NCI-H2227 (cell line): ENCODE results near the gene GJD4.

Experiments used
- DNase-seq: peaks from one replicate; lab custom pipeline; 2025; ENCODE audit not compliant: unreplicated experiment; lab: John Stamatoyannopoulos, UW

The GJD4 gene

DNA sequence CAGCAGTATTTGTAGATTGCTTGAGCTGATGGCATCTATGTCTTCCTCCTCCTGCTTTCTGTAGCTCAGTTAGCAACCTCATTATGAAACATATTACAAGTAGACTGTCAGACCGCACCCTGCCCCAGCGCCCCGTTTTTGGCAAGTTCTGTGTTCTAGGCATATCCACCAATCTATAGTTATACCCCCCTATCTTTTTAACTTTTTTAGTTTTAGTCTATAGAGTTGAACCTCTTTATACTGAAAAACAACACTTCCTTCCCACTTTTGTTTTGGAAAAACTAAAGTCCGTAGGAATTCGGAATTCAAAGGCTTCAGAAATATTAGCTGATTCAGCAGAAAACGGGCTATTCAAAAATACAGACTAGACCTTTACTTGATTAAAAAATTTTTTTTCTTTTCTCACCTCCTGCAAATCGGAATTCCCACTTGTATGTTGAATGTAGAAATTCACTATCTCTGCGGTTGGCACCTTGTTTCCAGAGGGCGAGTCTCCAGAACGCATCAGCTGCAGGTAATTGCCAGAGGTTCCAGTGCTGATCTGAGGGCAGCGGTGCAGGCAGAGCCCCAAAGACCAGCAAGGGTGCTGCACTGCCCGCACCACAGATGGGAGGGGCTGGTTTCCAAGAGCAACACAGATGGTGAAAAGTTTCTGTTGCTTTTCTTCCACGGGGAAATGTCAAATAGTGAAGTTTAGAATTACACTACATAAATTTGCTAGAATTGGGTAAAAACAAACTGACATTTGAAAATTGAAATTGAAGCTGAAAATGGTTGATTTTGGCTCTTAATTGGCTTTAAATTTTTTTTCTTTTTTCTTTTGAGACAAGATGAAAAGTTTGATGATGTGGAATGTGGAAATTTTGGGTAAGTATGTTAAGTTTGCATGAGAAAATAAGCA lies 39.2 kb downstream of the GJD4 start:
- no peak for DNase-seq

DNA sequence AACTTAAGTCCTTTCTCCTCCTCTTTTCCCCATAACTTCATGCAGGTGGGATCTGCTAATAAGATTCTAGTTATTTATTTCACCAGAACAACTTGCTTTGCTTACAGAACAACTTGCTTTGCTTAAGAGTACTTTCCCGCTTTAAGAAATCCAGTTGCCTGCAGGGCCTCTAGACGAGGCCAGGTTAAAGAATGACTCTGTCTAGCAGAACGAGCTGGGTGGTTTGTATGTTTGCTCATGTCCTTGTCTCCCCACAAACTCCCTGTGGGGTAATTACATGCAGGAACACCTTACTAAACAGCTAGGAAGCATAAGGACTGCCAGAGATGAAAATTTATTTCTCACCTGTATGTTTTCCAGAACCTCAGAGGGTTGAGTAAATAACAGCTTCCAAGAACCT lies 45.8 kb downstream of the GJD4 start:
- no peak for DNase-seq

DNA sequence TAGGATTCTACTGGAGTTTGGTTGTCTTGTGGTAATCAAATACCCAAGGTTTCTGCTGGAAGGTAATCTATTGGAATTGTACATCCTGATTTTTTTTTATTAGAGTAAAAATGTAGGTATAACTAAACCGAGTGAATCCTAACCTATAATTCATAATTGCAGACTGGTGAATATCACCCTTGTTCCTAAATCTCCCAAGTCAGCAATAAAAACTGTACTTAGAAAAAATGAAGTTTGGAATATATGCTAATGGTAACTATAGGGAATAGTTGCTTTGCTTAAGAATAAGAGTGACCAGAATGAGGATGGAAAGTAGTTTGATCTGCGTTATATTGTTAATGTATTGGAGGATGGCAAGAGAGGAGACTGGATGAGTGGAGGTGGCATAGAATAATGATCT lies 47.7 kb downstream of the GJD4 start:
- DNase-seq, result no peak

DNA sequence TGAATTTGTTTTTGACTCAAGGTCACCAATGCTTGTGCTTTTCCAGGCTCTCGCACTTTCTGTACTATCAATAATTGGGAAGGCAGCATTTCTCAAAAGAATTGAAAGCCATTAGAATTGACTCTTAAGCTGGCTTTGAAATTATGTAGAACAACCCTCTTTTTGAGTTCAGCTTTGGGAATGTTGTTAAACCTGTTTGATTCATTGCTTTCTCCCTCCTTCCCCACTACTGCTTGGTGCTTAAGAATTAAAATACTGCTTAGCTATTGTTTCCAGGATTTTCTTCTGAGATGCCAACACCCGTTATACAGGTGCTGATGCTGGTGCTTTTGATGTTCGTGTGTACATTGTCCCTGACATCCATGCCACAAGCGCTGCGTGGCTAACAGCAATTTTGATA lies 52.5 kb downstream of the GJD4 start:
- DNase-seq, result no peak
